Activated CD4-positive, alpha-beta T cell treated with anti-CD3 and anti-CD28 coated beads, Interleukin-2, amount 10 ng/mL, durations not matched to agents 24 days and 14 days (primary cell): Measurements from ENCODE around the gene NLRP3. TPM values are rescaled to one million over a fixed set of nuclear protein-coding genes. Genes with fewer than 3 reads are reported as not detected.

ENCODE experiments used
- DNase-seq: peaks from one replicate; pipeline ENCODE4 v3.0.0; 2022
- H3K27ac Mint-ChIP-seq: one replicate; pipeline ENCODE4 v1.8.0; 2022; ENCODE audit warnings: mild to moderate bottlenecking, mixed read lengths
- H3K27me3 Mint-ChIP-seq: one replicate; pipeline ENCODE4 v1.8.0; 2022; ENCODE audit warnings: mixed read lengths
- H3K36me3 Mint-ChIP-seq: one replicate; pipeline ENCODE4 v1.8.0; 2022; ENCODE audit warnings: low read depth, mild to moderate bottlenecking, mixed read lengths
- H3K4me1 Mint-ChIP-seq: one replicate; pipeline ENCODE4 v1.8.0; 2021; ENCODE audit warnings: mixed read lengths
- H3K4me3 Mint-ChIP-seq: one replicate; pipeline ENCODE4 v1.8.0; 2022; ENCODE audit warnings: mild to moderate bottlenecking, moderate library complexity, mixed read lengths
- H3K9me3 Mint-ChIP-seq: one replicate; pipeline ENCODE4 v1.8.0; 2021; ENCODE audit warnings: mixed read lengths
- intact Hi-C: fragments of 100-400 bp; cut with micrococcal nuclease; formaldehyde crosslinking; loops from one replicate; pipeline ENCODE4 v1.15.1; 2023
- total RNA-seq: library from RNA; stranded (reverse); gene quantifications from 2 replicates; pipeline ENCODE4 v1.2.3, GENCODE V29; 2022

The NLRP3 gene
- total RNA-seq, 1 donor from 2014 or later, result 0.16 TPM

GRCh38 chr1:247435759-247436147, 19.8 kb downstream of the NLRP3 start:
- H3K9me3 Mint-ChIP-seq, result no peaks in the 10 kb centered on the region
- H3K27me3 Mint-ChIP-seq, result no peaks in the 10 kb centered on the region
- no peaks in the 10 kb centered on the region for H3K36me3 Mint-ChIP-seq
- peaks cover 4% of the 10 kb centered on the region for H3K4me1 Mint-ChIP-seq
- intact Hi-C loops, result no loop called here
- DNase-seq, result no peak
- H3K4me3 Mint-ChIP-seq, result no peak overlapping the region
- no peak overlapping the region for H3K27ac Mint-ChIP-seq

GRCh38 chr1:247437551-247438505, 21.9 kb downstream of the NLRP3 start:
- Mint-ChIP-seq H3K27me3 (no peaks in the 10 kb centered on the region), H3K4me3 (no peak overlapping the region), H3K36me3 (no peaks in the 10 kb centered on the region), H3K4me1 (peaks cover 4% of the 10 kb centered on the region), H3K27ac (no peak overlapping the region), H3K9me3 (no peaks in the 10 kb centered on the region)
- no peak for DNase-seq
- intact Hi-C loops, result no loop called here

GRCh38 chr1:247440001-247440620, 24.1 kb downstream of the NLRP3 start:
- Mint-ChIP-seq H3K36me3 (no peaks in the 10 kb centered on the region), H3K9me3 (no peaks in the 10 kb centered on the region), H3K4me1 (peaks cover 4% of the 10 kb centered on the region), H3K27ac (no peak overlapping the region), H3K4me3 (no peak overlapping the region), H3K27me3 (no peaks in the 10 kb centered on the region)
- no peak for DNase-seq
- intact Hi-C loops, result no loop called here

- Mint-ChIP-seq H3K27me3 (no peaks in the 10 kb centered on the region), H3K4me1 (no peaks in the 10 kb centered on the region), H3K36me3 (no peaks in the 10 kb centered on the region), H3K4me3 (no peak overlapping the region), H3K27ac (no peak overlapping the region), H3K9me3 (no peaks in the 10 kb centered on the region)
- no peak for DNase-seq
- intact Hi-C loops, result no loop called here
These were observed 25.6 kb downstream of the NLRP3 start for GRCh38 chr1:247441606-247442005.

- no peak overlapping the region for H3K4me3 Mint-ChIP-seq
These were observed 26.2 kb downstream of the NLRP3 start for GRCh38 chr1:247442164-247442563.

GRCh38 chr1:247443641-247444040, 27.7 kb downstream of the NLRP3 start:
- no peak for DNase-seq
- Mint-ChIP-seq H3K4me1 (no peaks in the 10 kb centered on the region), H3K27ac (no peak overlapping the region), H3K27me3 (no peaks in the 10 kb centered on the region), H3K36me3 (no peaks in the 10 kb centered on the region), H3K4me3 (no peak overlapping the region), H3K9me3 (no peaks in the 10 kb centered on the region)
- intact Hi-C loops, result no loop called here

More at GRCh38 chr1:247442164-247442563, 26.2 kb downstream of the NLRP3 start:
- no peak for DNase-seq
- intact Hi-C loops, result no loop called here
- Mint-ChIP-seq H3K27me3 (no peaks in the 10 kb centered on the region), H3K4me1 (no peaks in the 10 kb centered on the region), H3K27ac (no peak overlapping the region), H3K9me3 (no peaks in the 10 kb centered on the region), H3K36me3 (no peaks in the 10 kb centered on the region)

GRCh38 chr1:247444571-247444970, 28.6 kb downstream of the NLRP3 start:
- no peak overlapping the region for H3K4me3 Mint-ChIP-seq
- no peaks in the 10 kb centered on the region for H3K9me3 Mint-ChIP-seq
- intact Hi-C loops, result no loop called here
- H3K4me1 Mint-ChIP-seq, result no peaks in the 10 kb centered on the region
- DNase-seq, result no peak
- H3K27me3 Mint-ChIP-seq, result no peaks in the 10 kb centered on the region
- no peak overlapping the region for H3K27ac Mint-ChIP-seq
- no peaks in the 10 kb centered on the region for H3K36me3 Mint-ChIP-seq

- Mint-ChIP-seq H3K27ac (no peak overlapping the region), H3K4me1 (no peaks in the 10 kb centered on the region), H3K4me3 (no peak overlapping the region), H3K9me3 (no peaks in the 10 kb centered on the region), H3K36me3 (no peaks in the 10 kb centered on the region), H3K27me3 (no peaks in the 10 kb centered on the region)
- intact Hi-C loops, result no loop called here
- DNase-seq, result no peak
These were observed 29.8 kb downstream of the NLRP3 start for GRCh38 chr1:247445526-247446356.

- no peaks in the 10 kb centered on the region for H3K27me3 Mint-ChIP-seq
- DNase-seq, result no peak
- no peak overlapping the region for H3K4me3 Mint-ChIP-seq
- no peaks in the 10 kb centered on the region for H3K36me3 Mint-ChIP-seq
- intact Hi-C loops, result no loop called here
- no peaks in the 10 kb centered on the region for H3K9me3 Mint-ChIP-seq
- no peaks in the 10 kb centered on the region for H3K4me1 Mint-ChIP-seq
- H3K27ac Mint-ChIP-seq, result no peak overlapping the region
These were observed 31.4 kb downstream of the NLRP3 start for GRCh38 chr1:247447162-247447909.

GRCh38 chr1:247448107-247448791, 32.3 kb downstream of the NLRP3 start:
- H3K36me3 Mint-ChIP-seq, result no peaks in the 10 kb centered on the region
- H3K4me1 Mint-ChIP-seq, result no peaks in the 10 kb centered on the region
- no peak for DNase-seq
- no peak overlapping the region for H3K4me3 Mint-ChIP-seq
- intact Hi-C loops, result no loop called here
- no peaks in the 10 kb centered on the region for H3K9me3 Mint-ChIP-seq
- no peaks in the 10 kb centered on the region for H3K27me3 Mint-ChIP-seq
- H3K27ac Mint-ChIP-seq, result no peak overlapping the region

GRCh38 chr1:247451388-247452010, 35.5 kb downstream of the NLRP3 start:
- no peaks in the 10 kb centered on the region for H3K4me1 Mint-ChIP-seq
- H3K9me3 Mint-ChIP-seq, result no peaks in the 10 kb centered on the region
- intact Hi-C loops, result no loop called here
- H3K27ac Mint-ChIP-seq, result no peak overlapping the region
- no peak overlapping the region for H3K4me3 Mint-ChIP-seq
- no peaks in the 10 kb centered on the region for H3K36me3 Mint-ChIP-seq
- peaks cover 7% of the 10 kb centered on the region for H3K27me3 Mint-ChIP-seq
- no peak for DNase-seq

GRCh38 chr1:247452447-247453039, 36.6 kb downstream of the NLRP3 start:
- DNase-seq, result no peak
- no peak overlapping the region for H3K4me3 Mint-ChIP-seq
- peaks cover 15% of the 10 kb centered on the region for H3K27me3 Mint-ChIP-seq
- H3K4me1 Mint-ChIP-seq, result peaks cover 2% of the 10 kb centered on the region
- H3K27ac Mint-ChIP-seq, result no peak overlapping the region
- H3K9me3 Mint-ChIP-seq, result no peaks in the 10 kb centered on the region
- intact Hi-C loops, result no loop called here
- no peaks in the 10 kb centered on the region for H3K36me3 Mint-ChIP-seq
